Measurements from ENCODE around the gene IL17RC. TPM values are rescaled to one million over a fixed set of nuclear protein-coding genes. Genes with fewer than 3 reads are reported as not detected.
A peak's percentile ranks its signal among the peaks of the same experiment; 100 is the strongest.

IL17RC gene
- total RNA-seq, 1 experiment from 2014 or later, result 45.0 TPM

- BruUV-seq (replicated peaks), result no TSS peak
- no peak for DNase-seq
- peaks cover 32% of the 10 kb centered on the region for H3F3A ChIP-seq (ENCODE audit: insufficient read depth, low read depth)
- intact Hi-C loops (cut with micrococcal nuclease; ENCODE audit: unreplicated experiment), result no loop called here
- H4K20me1 ChIP-seq (ENCODE audit: insufficient read depth), result no peaks in the 10 kb centered on the region
- ChIA-PET POLR2A (ENCODE audit: unreplicated experiment) (no interaction called here), CTCF (no interaction called here)
- no peaks in the 10 kb centered on the region for H3K79me2 ChIP-seq (ENCODE audit: low read depth)
- H3K9me2 ChIP-seq (ENCODE audit: insufficient read depth), result no peaks in the 10 kb centered on the region
- H3K4me1 ChIP-seq (replicated peaks; ENCODE audit: insufficient read depth), result peaks cover 62% of the 10 kb centered on the region
- H3K9me3 ChIP-seq (ENCODE audit: insufficient read depth, low read depth), result no peaks in the 10 kb centered on the region
- no peaks in the 10 kb centered on the region for H3K36me3 ChIP-seq (ENCODE audit: low read depth)
- H3K27ac ChIP-seq, result no peak overlapping the region
- H3K4me2 ChIP-seq, result peak overlapping the region; percentile 24; the same call in 1 of the 2 replicates
- no peak overlapping the region for H2AFZ ChIP-seq
- H3K4me3 ChIP-seq, result no peak overlapping the region
- no peak for TF ChIP-seq CTCF (conservative IDR thresholded peaks at IDR 0.05)
- no peak for TF ChIP-seq EZH2 (IDR thresholded peaks at IDR 0.05; ENCODE audit: low read depth)
- H3K27me3 ChIP-seq (ENCODE audit: insufficient read depth, low read depth), result no peaks in the 10 kb centered on the region
Measured at GRCh38 chr3:9913601-9914000, 3.3 kb upstream of the IL17RC start.

- no TSS peak for BruUV-seq (replicated peaks)
- Histone ChIP-seq H3K9me2 (ENCODE audit: insufficient read depth) (no peaks in the 10 kb centered on the region), H3K27me3 (ENCODE audit: insufficient read depth, low read depth) (no peaks in the 10 kb centered on the region), H3K4me3 (no peak overlapping the region), H2AFZ (no peak overlapping the region), H3K27ac (no peak overlapping the region), H3F3A (ENCODE audit: insufficient read depth, low read depth) (peaks cover 32% of the 10 kb centered on the region), H3K79me2 (ENCODE audit: low read depth) (no peaks in the 10 kb centered on the region), H3K36me3 (ENCODE audit: low read depth) (no peaks in the 10 kb centered on the region), H3K4me2 (peak overlapping the region; percentile 24; the same call in 1 of the 2 replicates), H4K20me1 (ENCODE audit: insufficient read depth) (no peaks in the 10 kb centered on the region), H3K9me3 (ENCODE audit: insufficient read depth, low read depth) (no peaks in the 10 kb centered on the region), H3K4me1 (replicated peaks; ENCODE audit: insufficient read depth) (peaks cover 62% of the 10 kb centered on the region)
- ChIA-PET POLR2A (ENCODE audit: unreplicated experiment) (no interaction called here), CTCF (interaction anchor here (0.5 to 0.7 kb wide), 2 partner anchors 19 to 978 kb away, joined by 5 to 6 read pairs; no protein-coding TSS in a partner anchor)
- TF ChIP-seq CTCF (conservative IDR thresholded peaks at IDR 0.05) (no peak), EZH2 (IDR thresholded peaks at IDR 0.05; ENCODE audit: low read depth) (no peak)
- intact Hi-C loops (cut with micrococcal nuclease; ENCODE audit: unreplicated experiment), result no loop called here
- DNase-seq, result no peak
Measured at GRCh38 chr3:9914011-9914410, 2.9 kb upstream of the IL17RC start.

- Histone ChIP-seq H3K4me2 (no peak overlapping the region), H3K27me3 (ENCODE audit: insufficient read depth, low read depth) (no peaks in the 10 kb centered on the region), H2AFZ (no peak overlapping the region), H3F3A (ENCODE audit: insufficient read depth, low read depth) (peaks cover 29% of the 10 kb centered on the region), H3K36me3 (ENCODE audit: low read depth) (no peaks in the 10 kb centered on the region), H4K20me1 (ENCODE audit: insufficient read depth) (no peaks in the 10 kb centered on the region), H3K4me3 (no peak overlapping the region), H3K79me2 (ENCODE audit: low read depth) (no peaks in the 10 kb centered on the region), H3K9me2 (ENCODE audit: insufficient read depth) (no peaks in the 10 kb centered on the region), H3K27ac (no peak overlapping the region), H3K4me1 (replicated peaks; ENCODE audit: insufficient read depth) (peaks cover 57% of the 10 kb centered on the region), H3K9me3 (ENCODE audit: insufficient read depth, low read depth) (no peaks in the 10 kb centered on the region)
- intact Hi-C loops (cut with micrococcal nuclease; ENCODE audit: unreplicated experiment), result no loop called here
- ChIA-PET CTCF (interaction anchor here (0.5 to 0.7 kb wide), 2 partner anchors 18 to 977 kb away, joined by 5 to 6 read pairs; no protein-coding TSS in a partner anchor), POLR2A (ENCODE audit: unreplicated experiment) (no interaction called here)
- no peak for DNase-seq
- no TSS peak for BruUV-seq (replicated peaks)
- no peak for TF ChIP-seq EZH2 (IDR thresholded peaks at IDR 0.05; ENCODE audit: low read depth)
- no peak for TF ChIP-seq CTCF (conservative IDR thresholded peaks at IDR 0.05)
Measured at GRCh38 chr3:9914559-9915253, 2.2 kb upstream of the IL17RC start.

Measured in PC-9 (cell line).